Esophagus squamous epithelium (tissue), 4 donors: ENCODE results near the gene NAA11.

Experiments
- POLR2A ChIP-seq, 4 donors: fragments of 450-650 bp; IDR thresholded peaks; one replicate each; pipeline ENCODE4 v1.6.1; 2017; ENCODE audit warnings: antibody characterized with exemption in 4 of 4, mild to moderate bottlenecking in 4 of 4, moderate library complexity in 3 of 4
- TF ChIP-seq, protein P1 (sequence below), 6 experiments: fragments of 450-650 bp in 4 of 6; fragments of 200-600 bp in 2 of 6; sonication (generic) in 2 of 6; IDR thresholded peaks; one replicate each; pipeline ENCODE4 v1.5.1; 2016 to 2019; ENCODE audit warnings: antibody characterized with exemption in 6 of 6, mild to moderate bottlenecking in 4 of 6, moderate library complexity in 4 of 6

DNA sequence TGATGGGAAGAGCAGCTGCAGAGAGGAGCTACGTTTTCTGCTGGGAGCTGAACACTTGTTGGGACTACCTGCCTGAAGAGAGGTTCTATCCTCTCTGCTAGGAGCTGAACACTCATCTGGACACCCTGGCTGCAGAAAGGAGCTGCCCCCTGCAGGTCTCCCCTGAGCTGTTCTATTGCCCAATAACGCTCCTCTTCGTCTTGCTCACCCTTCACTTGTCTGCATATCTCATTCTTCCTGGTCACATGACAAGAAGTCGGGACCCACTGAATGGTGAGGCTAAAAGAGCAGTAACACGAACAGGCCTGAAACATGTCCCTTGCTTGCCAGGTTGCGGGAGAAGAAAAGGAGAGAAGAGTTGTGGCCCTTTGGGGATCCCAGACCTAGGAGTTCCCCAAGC is 27.8 kb downstream of the NAA11 start:
- TF ChIP-seq, protein P1, sequence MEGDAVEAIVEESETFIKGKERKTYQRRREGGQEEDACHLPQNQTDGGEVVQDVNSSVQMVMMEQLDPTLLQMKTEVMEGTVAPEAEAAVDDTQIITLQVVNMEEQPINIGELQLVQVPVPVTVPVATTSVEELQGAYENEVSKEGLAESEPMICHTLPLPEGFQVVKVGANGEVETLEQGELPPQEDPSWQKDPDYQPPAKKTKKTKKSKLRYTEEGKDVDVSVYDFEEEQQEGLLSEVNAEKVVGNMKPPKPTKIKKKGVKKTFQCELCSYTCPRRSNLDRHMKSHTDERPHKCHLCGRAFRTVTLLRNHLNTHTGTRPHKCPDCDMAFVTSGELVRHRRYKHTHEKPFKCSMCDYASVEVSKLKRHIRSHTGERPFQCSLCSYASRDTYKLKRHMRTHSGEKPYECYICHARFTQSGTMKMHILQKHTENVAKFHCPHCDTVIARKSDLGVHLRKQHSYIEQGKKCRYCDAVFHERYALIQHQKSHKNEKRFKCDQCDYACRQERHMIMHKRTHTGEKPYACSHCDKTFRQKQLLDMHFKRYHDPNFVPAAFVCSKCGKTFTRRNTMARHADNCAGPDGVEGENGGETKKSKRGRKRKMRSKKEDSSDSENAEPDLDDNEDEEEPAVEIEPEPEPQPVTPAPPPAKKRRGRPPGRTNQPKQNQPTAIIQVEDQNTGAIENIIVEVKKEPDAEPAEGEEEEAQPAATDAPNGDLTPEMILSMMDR (IDR thresholded peaks at IDR 0.05): no peak
- TF ChIP-seq POLR2A (IDR thresholded peaks at IDR 0.05): no peak
